Smooth muscle cell (in vitro differentiated cells): ENCODE measurements around the gene MLPH. TPM values are rescaled to one million over a fixed set of nuclear protein-coding genes. Genes with fewer than 3 reads are reported as not detected.

Experiments used
- DNase-seq: peaks from one replicate; lab custom pipeline; 2025; ENCODE audit not compliant: unreplicated experiment; lab: John Stamatoyannopoulos, UW
- H2AFZ ChIP-seq: fragments of 200-600 bp; sonication (generic); 2 replicates; pipeline ENCODE4 v1.6.0; 2016; ENCODE audit warnings: antibody characterized with exemption, low read depth, mild to moderate bottlenecking
- H3F3A ChIP-seq: fragments of 200-600 bp; sonication (generic); 2 replicates; pipeline ENCODE4 v1.6.0; 2017; ENCODE audit warnings: antibody characterized with exemption, low read depth
- H3K27ac ChIP-seq: fragments of 200-600 bp; sonication (generic); 2 replicates; pipeline ENCODE4 v1.5.1; 2016; ENCODE audit warnings: low read depth, mild to moderate bottlenecking
- H3K27me3 ChIP-seq: fragments of 200-600 bp; sonication (generic); 2 replicates; pipeline ENCODE4 v1.6.1; 2016; ENCODE audit warnings: low read depth, mild to moderate bottlenecking
- H3K36me3 ChIP-seq: fragments of 200-600 bp; sonication (generic); 2 replicates; pipeline ENCODE4 v1.5.1; 2016; ENCODE audit warnings: low read depth
- H3K4me1 ChIP-seq: fragments of 200-600 bp; sonication (generic); 2 replicates; pipeline ENCODE4 v1.5.1; 2016; ENCODE audit warnings: low read depth
- H3K4me2 ChIP-seq: fragments of 200-600 bp; sonication (generic); 2 replicates; pipeline ENCODE4 v1.6.0; 2016; ENCODE audit warnings: mild to moderate bottlenecking
- H3K4me3 ChIP-seq: fragments of 200-600 bp; sonication (generic); 2 replicates; pipeline ENCODE4 v1.5.1; 2016; ENCODE audit warnings: mild to moderate bottlenecking
- H3K79me2 ChIP-seq: fragments of 200-600 bp; sonication (generic); 2 replicates; pipeline ENCODE4 v1.6.0; 2016; ENCODE audit warnings: low read depth, mild to moderate bottlenecking
- H3K9ac ChIP-seq: fragments of 200-600 bp; sonication (generic); 2 replicates; pipeline ENCODE4 v1.6.0; 2016; ENCODE audit warnings: low read depth
- H3K9me3 ChIP-seq: fragments of 200-600 bp; sonication (generic); replicated peaks from 2 replicates; pipeline ENCODE4 v1.5.1; 2016; ENCODE audit warnings: low read depth
- H4K20me1 ChIP-seq: fragments of 200-600 bp; sonication (generic); 2 replicates; pipeline ENCODE4 v1.6.0; 2016; ENCODE audit warnings: low read depth
- WGBS: methylation state at CpG from one replicate; pipeline ENCODE4 v1.1.7; 2016; ENCODE audit warnings: low lambda C conversion rate; 5-methylcytosine and 5-hydroxymethylcytosine counted together
- polyA plus RNA-seq: library from polyadenylated mRNA; unstranded; fragments of >200 nt; fragmentation: Nextera tagmentation; extraction: Ambion mirVana; gene quantifications from 2 replicates; pipeline ENCODE4 v1.2.1, GENCODE V29; 2016
- total RNA-seq: library from RNA; depleted of rRNA; stranded (reverse); fragments of >200 nt; gene quantifications from 2 replicates; pipeline ENCODE4 v1.2.3, GENCODE V29; 2014
- TF ChIP-seq, protein P1 (sequence below): fragments of 200-600 bp; sonication (generic); IDR thresholded peaks from 2 replicates; pipeline ENCODE4 v1.5.1; 2017; ENCODE audit warnings: borderline replicate concordance, mild to moderate bottlenecking, antibody characterized with exemption; ENCODE audit not compliant: insufficient read depth, poor library complexity, severe bottlenecking

The MLPH gene
- total and polyA plus RNA-seq, 2 experiments from 2014 or later = 32.8 to 36.4 TPM

DNA sequence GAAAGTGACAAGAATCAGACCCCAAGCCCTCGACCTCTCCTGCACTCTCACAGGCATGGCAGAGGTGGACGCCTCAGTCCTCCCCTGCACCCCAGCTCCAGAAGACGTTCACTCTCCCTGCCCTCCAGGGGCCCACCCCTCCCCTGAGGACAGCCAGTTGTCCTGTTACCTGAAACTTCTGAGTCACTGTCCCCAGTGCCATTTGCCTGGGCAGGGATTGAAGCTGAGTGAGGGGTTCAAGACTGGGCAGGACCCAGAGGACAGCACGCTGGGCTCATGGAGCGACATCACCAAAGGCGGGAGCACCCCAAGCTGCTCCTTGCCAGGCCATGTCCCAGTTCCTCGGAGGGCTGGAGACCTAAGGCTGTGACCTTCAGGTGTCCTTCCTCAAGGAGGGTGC is 38.9 kb upstream of the MLPH start:
- peak overlapping the region; percentile 57 for H3K27ac ChIP-seq
- peak overlapping the region; percentile 24 for H3K4me2 ChIP-seq
- H3K4me1 ChIP-seq = no peaks in the 10 kb centered on the region
- TF ChIP-seq, protein P1, sequence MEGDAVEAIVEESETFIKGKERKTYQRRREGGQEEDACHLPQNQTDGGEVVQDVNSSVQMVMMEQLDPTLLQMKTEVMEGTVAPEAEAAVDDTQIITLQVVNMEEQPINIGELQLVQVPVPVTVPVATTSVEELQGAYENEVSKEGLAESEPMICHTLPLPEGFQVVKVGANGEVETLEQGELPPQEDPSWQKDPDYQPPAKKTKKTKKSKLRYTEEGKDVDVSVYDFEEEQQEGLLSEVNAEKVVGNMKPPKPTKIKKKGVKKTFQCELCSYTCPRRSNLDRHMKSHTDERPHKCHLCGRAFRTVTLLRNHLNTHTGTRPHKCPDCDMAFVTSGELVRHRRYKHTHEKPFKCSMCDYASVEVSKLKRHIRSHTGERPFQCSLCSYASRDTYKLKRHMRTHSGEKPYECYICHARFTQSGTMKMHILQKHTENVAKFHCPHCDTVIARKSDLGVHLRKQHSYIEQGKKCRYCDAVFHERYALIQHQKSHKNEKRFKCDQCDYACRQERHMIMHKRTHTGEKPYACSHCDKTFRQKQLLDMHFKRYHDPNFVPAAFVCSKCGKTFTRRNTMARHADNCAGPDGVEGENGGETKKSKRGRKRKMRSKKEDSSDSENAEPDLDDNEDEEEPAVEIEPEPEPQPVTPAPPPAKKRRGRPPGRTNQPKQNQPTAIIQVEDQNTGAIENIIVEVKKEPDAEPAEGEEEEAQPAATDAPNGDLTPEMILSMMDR = no peak
- no peaks in the 10 kb centered on the region for H3K9me3 ChIP-seq
- no peaks in the 10 kb centered on the region for H3K79me2 ChIP-seq
- H2AFZ ChIP-seq = no peak overlapping the region
- no peaks in the 10 kb centered on the region for H3F3A ChIP-seq
- WGBS = 90% methylated on average over 7 of the region's 7 CpGs
- no peaks in the 10 kb centered on the region for H4K20me1 ChIP-seq
- H3K9ac ChIP-seq = no peak overlapping the region
- H3K4me3 ChIP-seq = no peak overlapping the region
- no peak for DNase-seq
- no peaks in the 10 kb centered on the region for H3K27me3 ChIP-seq
- H3K36me3 ChIP-seq = no peaks in the 10 kb centered on the region

DNA sequence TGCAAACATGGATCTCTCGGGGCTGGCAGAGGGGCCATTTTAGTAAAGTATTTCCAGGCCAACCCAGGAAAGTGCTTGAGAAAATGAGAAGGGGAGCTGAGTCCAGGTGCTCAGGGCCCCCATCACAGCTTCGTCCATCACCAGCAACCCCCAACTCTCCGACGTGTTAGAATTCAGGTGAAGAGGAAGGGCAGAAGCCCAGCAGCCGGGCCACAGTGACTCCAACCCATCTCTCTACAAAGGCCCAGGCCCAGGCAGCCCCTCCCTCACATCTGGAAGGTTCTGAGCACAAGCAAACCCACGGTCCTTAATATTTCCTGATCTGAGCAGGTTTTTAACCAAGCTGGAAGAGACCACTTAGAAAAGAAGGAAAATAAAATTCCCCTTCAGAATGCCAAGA is 38.4 kb upstream of the MLPH start:
- H3K79me2 ChIP-seq = no peaks in the 10 kb centered on the region
- H3K9me3 ChIP-seq = no peaks in the 10 kb centered on the region
- no peak overlapping the region for H2AFZ ChIP-seq
- DNase-seq = no peak
- H3K9ac ChIP-seq = no peak overlapping the region
- no peaks in the 10 kb centered on the region for H4K20me1 ChIP-seq
- no peaks in the 10 kb centered on the region for H3F3A ChIP-seq
- peak overlapping the region; percentile 57 for H3K27ac ChIP-seq
- no peaks in the 10 kb centered on the region for H3K36me3 ChIP-seq
- TF ChIP-seq, protein P1 = no peak
- WGBS = 97% methylated on average over 6 of the region's 6 CpGs
- H3K4me1 ChIP-seq = no peaks in the 10 kb centered on the region
- H3K27me3 ChIP-seq = no peaks in the 10 kb centered on the region
- no peak overlapping the region for H3K4me3 ChIP-seq
- no peak overlapping the region for H3K4me2 ChIP-seq

DNA sequence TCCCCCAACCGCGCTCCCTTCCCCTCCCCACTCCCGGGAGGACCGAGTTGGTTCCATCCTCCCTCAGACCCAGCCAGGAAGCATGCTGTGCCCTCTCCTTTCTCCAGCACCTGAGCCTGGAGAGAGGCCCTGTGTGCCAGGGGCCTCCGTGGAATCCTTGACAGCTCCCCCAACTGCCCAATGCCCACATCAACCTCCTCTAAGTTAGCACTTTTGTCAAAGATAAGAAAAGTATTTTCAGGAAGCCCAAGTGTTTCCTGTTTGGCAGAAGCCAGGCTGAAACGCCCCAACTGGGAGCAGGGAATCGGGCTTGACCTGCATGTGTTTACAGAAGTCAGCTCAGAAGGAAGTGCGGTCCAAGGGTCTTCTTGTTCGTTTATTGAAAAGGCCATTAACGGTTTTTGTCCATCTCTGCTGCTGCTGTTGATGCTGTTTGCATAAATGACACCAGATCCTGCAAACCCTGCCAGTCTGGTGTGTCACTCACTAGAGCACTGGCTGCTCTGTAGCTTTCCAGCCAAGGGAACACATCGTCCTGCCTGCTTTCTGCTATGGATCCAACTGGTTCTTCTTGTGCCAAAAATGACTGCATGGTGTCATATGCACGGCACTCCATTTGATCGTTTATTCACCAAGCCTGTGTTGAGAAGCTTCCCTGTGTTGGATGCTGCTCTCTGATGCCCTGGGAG is 37.7 kb upstream of the MLPH start:
- Histone ChIP-seq H4K20me1 (no peaks in the 10 kb centered on the region), H3K36me3 (no peaks in the 10 kb centered on the region), H3K4me3 (no peak overlapping the region), H3F3A (no peaks in the 10 kb centered on the region), H3K27ac (peak overlapping the region; percentile 39), H3K9me3 (no peaks in the 10 kb centered on the region), H2AFZ (peak overlapping the region; percentile 71), H3K4me1 (no peaks in the 10 kb centered on the region), H3K4me2 (peak overlapping the region; percentile 41), H3K9ac (no peak overlapping the region), H3K79me2 (no peaks in the 10 kb centered on the region), H3K27me3 (no peaks in the 10 kb centered on the region)
- TF ChIP-seq, protein P1 = no peak
- 66% methylated on average over 13 of the region's 13 CpGs for WGBS
- DNase-seq = no peak

DNA sequence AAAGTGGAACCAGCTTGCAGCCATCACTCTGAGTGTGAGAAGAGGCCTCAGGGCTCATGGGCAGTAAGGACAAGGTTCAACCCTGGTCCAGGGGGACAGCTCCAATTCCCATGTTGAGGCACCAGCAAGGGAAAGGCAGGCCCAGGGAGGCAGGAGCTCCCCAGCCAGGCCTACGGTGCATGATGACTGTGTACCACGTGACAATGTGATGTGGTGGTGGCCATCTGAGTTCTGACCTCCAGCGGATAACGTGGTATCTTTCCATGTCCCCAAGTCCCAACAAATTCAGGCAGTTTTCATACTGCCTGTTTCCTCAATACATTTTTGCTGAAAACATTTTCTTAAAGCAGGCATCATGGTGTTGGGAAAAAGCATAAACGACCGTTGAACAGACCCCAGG is 36.9 kb upstream of the MLPH start:
- Histone ChIP-seq H3K79me2 (no peaks in the 10 kb centered on the region), H2AFZ (no peak overlapping the region), H3K36me3 (no peaks in the 10 kb centered on the region), H3K9ac (no peak overlapping the region), H3K4me3 (no peak overlapping the region), H3K4me2 (no peak overlapping the region), H3F3A (no peaks in the 10 kb centered on the region), H4K20me1 (no peaks in the 10 kb centered on the region), H3K9me3 (no peaks in the 10 kb centered on the region), H3K27ac (no peak overlapping the region), H3K27me3 (no peaks in the 10 kb centered on the region), H3K4me1 (no peaks in the 10 kb centered on the region)
- DNase-seq = no peak
- TF ChIP-seq, protein P1 = no peak
- 83% methylated on average over 6 of the region's 6 CpGs for WGBS
